ENCODE data around the gene TLR9. TPM values are rescaled to one million over a fixed set of nuclear protein-coding genes. Genes with fewer than 3 reads are reported as not detected.

TLR9 gene
- total RNA-seq, 2 donors from 2014 or later, result 0.46 to 0.52 TPM

DNA sequence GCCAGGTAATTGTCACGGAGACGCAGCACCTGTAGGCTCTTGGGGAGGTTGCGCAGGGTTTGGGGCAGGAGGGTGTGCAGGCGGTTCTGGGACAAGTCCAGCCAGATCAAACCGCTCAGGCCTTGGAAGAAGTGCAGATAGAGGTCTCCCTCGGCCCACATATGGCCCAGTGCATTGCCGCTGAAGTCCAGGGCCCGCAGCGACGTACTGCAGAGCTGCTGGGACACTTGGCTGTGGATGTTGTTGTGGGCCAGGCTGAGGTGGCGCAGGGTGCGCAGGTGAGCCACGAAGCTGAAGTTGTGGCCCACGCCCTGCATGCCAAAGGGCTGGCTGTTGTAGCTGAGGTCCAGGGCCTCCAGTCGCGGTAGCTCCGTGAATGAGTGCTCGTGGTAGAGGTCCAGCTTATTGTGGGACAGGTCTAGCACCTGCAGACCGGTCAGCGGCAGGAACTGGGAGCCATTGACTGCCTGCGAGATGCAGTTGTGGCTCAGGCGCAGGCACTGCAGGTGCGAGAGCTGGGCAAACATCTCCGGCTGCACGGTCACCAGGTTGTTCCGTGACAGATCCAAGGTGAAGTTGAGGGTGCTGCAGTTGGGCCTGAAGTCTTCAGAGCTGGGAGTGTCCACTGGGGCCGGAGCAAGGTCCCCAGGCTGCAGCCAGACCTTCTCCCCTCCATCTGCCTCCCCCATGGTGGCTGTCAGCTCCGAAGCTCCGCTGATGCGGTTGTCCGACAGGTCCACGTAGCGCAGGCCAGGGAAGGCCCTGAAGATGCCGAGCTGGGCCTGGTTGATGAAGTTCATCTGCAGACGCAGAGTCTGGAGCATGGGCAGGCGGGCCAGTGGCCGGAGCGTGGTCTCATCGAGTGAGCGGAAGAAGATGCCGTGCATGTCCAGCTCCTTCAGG is 2.9 kb downstream of the TLR9 start:
- no peak for DNase-seq (ENCODE audit: low spot score)
- intact Hi-C loops (cut with DNase I), result loop anchor here in 1 of 2 donors (5.0 kb wide), 2 partner anchors 110 to 125 kb away; no protein-coding TSS in a partner anchor

DNA sequence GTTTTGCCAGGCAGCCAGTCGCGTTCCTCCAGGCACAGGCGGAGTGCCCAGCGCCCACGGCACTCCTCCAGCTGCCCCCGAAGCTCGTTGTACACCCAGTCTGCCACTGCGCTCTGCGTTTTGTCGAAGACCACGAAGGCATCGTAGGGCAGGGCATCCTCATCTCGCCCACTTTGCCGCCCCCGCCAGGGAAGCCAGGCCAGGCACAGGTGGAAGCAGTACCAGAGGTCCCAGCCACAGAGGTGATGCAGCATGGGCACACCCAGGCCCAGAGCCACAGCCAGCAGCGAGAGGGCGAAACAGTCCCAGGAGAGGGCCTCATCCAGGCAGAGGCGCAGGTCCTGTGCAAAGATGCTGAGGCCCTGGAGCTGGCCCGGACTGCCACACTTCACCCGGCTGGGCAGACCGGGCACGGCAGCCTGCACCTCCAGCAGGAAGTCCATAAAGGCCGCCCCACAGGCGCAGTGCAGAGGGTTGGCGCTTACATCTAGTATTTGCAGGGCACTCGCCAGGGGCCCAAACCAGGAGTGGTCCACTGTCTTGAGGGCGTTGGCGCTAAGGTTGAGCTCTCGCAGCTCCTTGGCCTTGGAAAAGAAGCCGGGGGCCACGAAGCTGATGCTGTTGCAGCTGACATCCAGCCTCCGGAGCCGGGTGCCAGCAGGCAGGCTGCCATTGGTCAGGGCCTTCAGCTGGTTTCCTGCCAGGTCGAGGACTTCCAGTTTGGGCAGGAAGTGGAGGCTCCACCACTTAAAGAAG is 3.7 kb downstream of the TLR9 start:
- DNase-seq (ENCODE audit: low spot score), result peak; percentile 81
- intact Hi-C loops (cut with DNase I), result loop anchor here in 1 of 2 donors (5.0 kb wide), 2 partner anchors 111 to 126 kb away; no protein-coding TSS in a partner anchor

DNA sequence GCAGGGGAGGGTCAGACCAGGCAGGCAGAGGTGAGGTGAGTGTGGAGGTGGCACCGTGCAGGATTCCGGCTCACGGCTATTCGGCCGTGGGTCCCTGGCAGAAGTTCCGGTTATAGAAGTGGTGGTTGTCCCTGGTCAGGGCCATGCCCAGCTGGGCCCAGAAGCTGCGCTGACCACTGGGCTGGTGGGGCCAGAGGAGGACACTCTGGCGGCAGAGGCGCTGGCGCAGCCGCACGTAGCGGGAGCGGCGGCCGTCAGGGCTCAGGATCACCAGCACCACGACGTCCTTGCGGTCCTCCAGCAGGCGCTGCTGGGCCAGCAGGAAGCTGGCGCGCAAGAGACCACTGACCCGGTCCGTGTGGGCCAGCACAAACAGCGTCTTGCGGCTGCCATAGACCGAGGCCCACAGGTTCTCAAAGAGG is 4.3 kb downstream of the TLR9 start:
- no peak for DNase-seq (ENCODE audit: low spot score)
- intact Hi-C loops (cut with DNase I), result loop anchor here in 1 of 2 donors (5.0 kb wide), 2 partner anchors 111 to 126 kb away; no protein-coding TSS in a partner anchor

DNA sequence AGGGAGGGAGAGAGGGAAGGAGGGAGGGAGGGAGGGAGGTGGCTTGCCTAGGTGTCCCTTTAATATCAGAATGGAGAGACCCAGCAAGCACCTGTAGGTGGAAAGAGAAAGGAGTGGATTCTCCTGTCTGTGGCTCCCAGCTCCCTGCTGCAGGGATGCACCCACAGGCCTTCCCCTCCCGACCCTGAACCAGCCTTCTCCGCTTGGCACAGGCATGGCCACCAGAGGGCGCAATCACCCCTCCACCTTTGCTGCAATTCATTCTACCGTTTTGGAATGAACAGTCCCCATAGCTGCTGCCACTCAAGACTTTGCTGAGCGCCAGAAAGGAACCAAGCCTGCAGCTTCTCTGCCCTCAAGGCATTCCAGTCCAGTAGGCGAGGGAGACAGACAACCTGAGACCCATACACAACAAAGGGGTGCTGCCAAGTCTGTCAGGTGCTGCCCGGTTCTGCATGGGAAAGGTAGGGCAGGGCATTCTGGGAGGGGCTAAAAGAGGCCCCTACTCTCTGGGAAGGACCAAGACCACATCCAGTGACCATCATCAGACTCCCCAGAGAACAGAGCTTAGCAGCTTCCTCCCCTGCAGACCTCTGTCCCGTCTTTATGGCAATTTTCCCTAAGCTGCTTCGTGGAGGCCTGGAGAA is 4.9 kb downstream of the TLR9 start:
- peak; percentile 96 for DNase-seq (ENCODE audit: low spot score)
- intact Hi-C loops (cut with DNase I), result loop anchor here in 1 of 2 donors (5.0 kb wide), 2 partner anchors 112 to 127 kb away; no protein-coding TSS in a partner anchor

DNA sequence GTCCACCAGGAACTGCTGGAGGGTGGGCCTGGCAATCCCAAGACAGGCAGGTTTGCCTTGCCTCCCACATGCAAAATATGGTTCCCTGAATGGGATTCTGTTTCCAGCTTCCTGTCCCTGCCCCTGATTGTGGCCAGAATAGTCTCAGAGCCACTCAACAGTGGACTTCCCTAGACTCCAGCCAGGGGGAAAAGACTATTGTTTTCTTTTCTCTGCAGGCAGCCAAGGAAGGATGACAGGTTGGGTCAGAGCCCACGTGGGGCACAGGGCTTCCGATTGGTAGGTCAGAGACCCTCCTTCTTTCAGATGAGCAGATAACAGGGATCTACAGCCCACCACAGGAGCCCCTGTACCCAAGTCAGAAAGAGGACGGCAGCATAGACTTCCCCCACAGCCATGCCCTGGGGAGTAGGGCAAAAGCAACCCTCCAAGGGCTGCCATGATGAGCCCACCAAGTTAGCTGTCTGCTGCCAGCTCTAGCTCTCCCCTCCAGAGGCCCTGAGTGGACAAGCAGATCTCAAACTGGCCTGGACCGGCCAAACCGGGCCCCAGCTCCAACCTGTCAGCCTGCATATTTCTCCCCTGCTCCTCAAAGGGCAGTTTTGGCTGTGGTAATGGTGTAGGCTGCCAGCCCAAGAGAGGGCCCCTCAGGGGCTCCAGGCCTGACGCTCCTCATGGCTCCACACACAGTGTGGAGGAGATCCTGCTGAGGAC is 6.4 kb downstream of the TLR9 start:
- peak; percentile 52 for DNase-seq (ENCODE audit: low spot score)
- intact Hi-C loops (cut with DNase I), result no loop called here

DNA sequence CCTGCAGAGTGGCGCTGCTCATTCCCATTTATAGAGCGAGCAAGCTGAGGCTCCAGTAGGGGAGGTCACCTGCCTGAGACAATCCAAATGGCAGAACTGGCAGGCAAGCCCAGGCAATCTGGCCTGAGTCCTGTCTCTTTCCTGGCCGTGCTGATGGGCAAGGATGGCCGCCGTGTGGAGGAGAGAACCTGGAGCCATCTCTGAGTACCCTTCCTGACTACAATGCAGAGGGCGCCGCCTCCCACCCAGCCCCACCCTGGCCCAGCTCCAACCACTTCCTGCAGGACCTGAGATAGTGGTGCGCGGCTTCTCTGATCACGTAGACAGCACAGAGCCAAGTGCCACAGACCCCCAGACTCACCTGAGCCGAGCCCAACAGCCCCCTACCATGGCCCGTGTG is 7.0 kb downstream of the TLR9 start:
- intact Hi-C loops (cut with DNase I), result no loop called here
- peak; percentile 45 for DNase-seq (ENCODE audit: low spot score)

DNA sequence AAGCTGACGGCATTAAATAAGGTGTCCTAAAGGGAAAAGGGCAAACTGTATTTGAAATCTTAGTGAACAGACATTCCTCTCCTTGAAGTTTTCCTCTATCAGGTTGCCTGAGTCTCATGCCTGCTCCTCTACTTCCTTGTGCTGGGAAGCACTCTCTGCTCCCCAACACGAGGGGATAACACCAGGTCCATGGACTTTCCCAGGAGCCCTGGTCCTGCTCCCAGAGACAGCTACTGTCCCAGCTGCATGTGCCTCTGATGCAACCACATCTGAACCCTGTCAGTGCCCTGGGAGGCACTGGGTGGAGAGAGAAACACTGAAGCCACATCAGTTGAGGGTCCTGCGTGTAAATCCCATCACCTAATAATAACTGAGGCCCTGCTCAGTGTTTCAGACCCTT is 7.4 kb downstream of the TLR9 start:
- intact Hi-C loops (cut with DNase I), result no loop called here
- DNase-seq (ENCODE audit: low spot score), result no peak

DNA sequence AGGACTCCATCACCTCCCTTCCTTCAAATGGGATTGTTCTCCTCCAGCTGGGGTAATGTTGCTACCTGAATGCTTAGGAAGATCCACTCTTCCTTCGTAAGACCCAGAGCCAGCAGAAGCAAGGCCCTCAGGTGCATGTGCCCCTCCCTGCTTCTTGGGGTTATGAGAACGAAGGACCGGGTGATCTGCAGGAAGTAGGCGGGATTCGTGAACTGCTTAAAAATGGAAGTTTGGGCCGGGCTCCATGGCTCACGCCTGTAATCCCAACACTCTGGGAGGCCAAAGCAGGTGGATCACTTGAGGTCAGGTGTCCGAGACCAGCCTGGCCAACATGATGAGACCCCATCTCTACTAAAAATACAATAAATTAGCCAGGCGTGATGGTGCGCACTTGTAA is 8.0 kb downstream of the TLR9 start:
- DNase-seq (ENCODE audit: low spot score), result peak; percentile 65
- intact Hi-C loops (cut with DNase I), result no loop called here

DNA sequence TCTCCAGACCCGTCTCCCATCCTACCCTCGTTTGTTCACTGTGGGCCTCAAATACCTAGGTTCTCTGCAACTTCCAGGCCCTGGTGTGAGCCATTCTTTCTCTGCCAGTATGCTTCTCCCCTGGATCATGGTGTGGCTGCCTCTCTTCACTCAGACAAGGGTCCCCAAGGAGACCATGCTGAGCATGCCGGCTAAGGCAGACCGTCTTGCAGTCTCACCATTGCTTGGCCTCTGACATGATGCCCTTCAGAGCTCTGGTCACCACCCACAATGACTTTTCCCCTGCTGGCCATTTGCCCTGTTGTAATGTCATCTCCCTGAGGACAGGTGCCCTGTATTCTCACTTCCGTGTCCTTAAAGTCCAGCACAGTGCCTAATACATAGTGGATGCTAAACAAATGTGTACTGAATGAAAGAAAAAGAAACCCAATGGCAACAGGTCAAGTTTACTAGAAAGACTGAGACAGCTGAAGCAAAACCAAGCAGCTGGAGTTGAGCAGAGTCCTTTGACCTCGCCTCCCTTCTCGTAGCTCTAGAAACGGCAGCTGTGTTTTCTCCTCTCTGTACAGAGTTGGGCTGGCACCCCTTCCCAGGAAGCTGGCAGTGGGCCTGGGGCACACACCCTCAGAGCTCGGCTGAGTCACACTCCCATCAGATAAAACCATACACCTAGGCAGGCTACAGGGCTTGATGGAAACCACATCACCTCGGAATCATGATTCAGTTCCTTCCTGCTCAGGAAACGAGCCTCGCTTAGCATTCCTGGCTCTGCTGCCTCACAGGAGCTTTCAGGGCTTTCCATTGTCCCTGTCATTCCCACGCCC is 8.6 kb downstream of the TLR9 start:
- intact Hi-C loops (cut with DNase I), result no loop called here
- DNase-seq (ENCODE audit: low spot score), result no peak

DNA sequence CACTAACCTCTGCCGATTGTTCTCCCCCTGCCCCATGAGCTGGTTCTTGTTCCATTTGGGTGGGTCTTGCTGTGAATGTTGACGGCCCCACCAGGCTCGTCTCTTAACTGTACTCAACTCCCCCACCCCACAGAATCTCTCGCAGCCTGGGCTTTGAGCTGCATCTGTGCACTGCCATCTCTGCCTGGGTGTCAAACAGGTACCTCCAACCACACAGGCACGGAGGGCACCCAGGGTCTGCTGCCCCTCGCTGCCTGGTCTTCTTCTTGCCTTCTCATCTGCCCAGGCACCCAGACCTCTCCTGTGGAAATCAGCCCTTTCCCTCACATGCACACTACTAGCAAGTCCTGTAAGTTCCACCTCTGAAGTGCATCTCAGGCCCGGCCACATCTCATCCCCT is 10.1 kb downstream of the TLR9 start:
- intact Hi-C loops (cut with DNase I), result no loop called here

DNA sequence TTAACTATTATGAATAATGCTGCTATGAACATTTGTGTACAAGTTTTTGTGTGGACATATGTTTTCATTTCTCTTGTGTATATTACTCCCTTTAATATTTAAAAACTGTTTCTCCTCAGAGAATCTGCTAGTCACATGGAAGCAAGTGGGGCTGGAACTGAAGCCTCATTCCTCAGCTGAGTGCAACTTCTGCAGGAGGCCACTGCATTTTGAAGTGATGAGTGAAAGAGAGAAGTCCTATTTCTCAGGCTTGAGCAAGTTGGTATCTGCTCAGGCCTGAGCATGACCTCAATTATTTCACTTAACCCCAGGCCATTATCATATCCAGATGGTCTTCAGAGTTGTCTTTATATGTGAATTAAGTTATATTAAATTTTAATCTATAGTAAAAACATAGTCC is 11.5 kb downstream of the TLR9 start:
- intact Hi-C loops (cut with DNase I), result no loop called here
- no peak for DNase-seq (ENCODE audit: low spot score)

More for the DNA sequence above, 10.1 kb downstream of the TLR9 start:
- no peak for DNase-seq (ENCODE audit: low spot score)

DNA sequence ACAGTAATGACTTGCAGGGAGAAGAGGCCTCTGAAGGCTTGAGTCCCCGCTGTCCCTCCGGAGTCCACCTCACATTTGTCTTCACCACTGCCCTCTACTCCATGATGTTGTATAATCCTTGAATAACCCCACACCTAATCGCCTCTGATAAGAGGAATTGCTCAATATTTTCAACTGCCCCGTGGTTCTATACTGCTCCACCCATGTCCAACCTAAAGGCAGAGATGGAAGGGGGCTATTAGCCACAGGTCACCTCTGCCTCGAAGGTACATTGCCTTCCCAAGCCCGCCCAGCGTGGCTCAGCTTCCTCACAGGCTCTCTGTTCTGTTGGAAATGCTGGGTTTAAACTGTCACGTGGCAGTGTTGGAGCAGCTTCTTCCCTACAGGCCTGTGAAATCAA is 12.4 kb downstream of the TLR9 start:
- intact Hi-C loops (cut with DNase I), result no loop called here
- no peak for DNase-seq (ENCODE audit: low spot score)

DNA sequence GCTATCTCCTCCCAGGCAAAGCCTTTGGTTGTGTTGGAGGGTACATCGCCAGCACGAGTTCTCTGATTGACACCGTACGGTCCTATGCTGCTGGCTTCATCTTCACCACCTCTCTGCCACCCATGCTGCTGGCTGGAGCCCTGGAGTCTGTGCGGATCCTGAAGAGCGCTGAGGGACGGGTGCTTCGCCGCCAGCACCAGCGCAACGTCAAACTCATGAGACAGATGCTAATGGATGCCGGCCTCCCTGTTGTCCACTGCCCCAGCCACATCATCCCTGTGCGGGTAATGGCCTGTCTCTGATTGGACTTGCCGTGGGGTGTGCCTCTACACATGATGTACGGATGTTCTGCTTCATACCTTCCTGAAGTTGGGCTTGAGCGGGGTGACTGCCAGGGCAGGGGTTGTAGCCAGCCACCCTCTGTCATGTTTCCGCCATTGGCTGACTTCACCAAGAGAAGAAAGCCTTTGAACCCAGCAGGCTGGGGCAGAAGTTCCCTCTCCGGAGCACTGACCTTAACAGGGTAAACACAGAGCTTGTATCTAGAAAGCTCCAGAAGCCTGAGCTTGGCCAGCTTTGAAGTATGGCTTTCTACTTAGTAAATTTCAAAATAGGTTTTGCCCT is 14.1 kb downstream of the TLR9 start:
- DNase-seq (ENCODE audit: low spot score), result no peak
- intact Hi-C loops (cut with DNase I), result no loop called here

DNA sequence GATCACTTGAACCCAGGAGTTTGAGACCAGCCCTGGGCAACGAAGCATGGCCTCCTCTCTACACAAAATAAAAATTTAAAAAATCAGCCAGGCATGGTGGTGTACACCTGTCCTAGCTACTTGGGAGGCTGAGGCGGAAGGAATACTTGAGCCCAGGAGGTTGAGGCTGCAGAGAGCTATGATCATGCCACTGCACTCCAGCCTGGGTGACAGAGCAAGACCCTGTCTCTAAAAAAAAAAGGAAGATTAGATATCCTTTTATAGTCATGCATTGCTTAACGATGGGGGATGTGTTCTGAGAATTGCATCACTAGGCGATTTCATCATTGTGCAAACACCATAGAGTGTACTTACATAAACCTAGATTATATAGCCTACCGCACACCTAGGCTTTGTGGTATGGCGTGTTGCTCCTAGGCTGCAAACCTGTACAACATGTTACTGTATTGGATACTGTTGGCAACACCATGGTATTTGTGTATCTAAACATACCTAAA is 14.8 kb downstream of the TLR9 start:
- no peak for DNase-seq (ENCODE audit: low spot score)
- intact Hi-C loops (cut with DNase I), result no loop called here

DNA sequence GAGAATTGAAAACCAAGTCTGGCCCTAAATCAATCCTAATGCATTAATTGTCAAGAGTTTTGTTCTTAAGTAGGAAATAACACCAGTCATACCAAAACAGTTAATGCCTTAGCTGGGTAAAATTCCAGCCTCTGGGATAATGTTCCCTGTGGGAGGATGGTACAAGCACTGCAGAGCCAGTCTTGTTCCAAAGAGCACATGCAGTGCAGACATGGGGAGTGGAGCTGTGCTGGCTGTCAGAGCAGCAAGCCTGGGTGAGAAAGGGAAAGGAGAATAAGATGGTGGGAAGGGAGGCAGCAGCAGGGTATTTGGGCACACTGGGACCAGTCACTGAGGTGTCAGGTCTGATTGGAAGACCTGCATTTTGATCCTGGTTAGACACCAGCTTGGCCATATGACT is 15.4 kb downstream of the TLR9 start:
- intact Hi-C loops (cut with DNase I), result no loop called here
- DNase-seq (ENCODE audit: low spot score), result no peak

DNA sequence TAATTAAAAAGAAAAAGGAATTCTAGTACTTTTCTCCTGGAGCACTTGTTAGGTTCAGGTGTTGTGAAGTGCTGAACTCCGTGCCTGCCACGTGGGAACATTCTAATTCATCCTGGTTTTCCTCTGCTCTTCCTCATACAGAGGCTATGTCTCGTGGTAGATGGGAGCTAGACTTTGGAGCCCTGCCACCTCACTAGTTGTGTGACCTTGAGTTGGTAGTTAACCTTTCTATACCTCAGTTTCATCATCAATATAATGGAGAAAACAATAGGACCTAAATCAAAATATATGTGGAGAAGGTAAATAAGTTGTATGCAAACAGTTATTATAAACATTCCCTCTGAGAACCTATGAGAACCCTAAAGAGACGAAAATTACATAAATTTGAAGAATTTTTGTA is 16.9 kb downstream of the TLR9 start:
- intact Hi-C loops (cut with DNase I), result no loop called here
- DNase-seq (ENCODE audit: low spot score), result no peak

DNA sequence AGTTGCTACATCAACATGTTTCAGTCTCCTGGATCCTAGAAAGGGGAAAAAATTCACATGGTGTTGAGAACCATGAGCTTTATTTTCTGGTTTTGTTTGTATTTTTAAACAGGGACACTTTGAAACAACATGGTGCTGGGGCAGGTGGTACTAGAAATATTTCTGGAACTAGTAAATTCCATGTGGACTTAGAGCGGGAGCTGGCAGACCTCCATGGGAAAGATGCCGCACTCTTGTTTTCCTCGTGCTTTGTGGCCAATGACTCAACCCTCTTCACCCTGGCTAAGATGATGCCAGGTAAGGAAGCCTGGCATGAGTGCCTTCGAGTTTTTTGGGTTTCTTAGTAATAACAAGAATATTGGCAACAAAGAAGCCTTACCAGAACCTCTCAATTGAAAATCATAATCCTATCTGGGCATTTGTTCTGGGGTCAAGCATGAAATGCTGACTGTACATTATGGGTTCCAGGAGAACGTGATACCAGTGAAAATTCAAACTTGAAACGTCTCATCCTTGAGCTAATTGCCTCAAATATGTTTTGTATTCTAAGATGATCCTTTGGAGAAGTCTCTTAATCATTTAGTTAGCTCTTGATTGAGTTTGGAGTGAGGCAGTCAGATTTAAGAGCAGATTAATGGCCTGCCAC is 19.6 kb downstream of the TLR9 start:
- intact Hi-C loops (cut with DNase I), result no loop called here
- DNase-seq (ENCODE audit: low spot score), result no peak
